SHP77 (cell line): Measurements from ENCODE around the gene ZNF414.

Experiments
- DNase-seq, 2 experiments: peaks; one replicate each; lab custom pipeline; 2025; lab: John Stamatoyannopoulos, UW

The ZNF414 gene

GRCh38 chr19:8463365-8463764 lies 50.6 kb downstream of the ZNF414 start:
- DNase-seq, result no peak

GRCh38 chr19:8462571-8462970 lies 51.4 kb downstream of the ZNF414 start:
- no peak for DNase-seq

- DNase-seq, result no peak
Observed at GRCh38 chr19:8461891-8462290, 52.1 kb downstream of the ZNF414 start.

- no peak for DNase-seq
Observed at GRCh38 chr19:8461376-8461775, 52.6 kb downstream of the ZNF414 start.

- no peak for DNase-seq
Observed at GRCh38 chr19:8460516-8461298, 53.3 kb downstream of the ZNF414 start.
